Activated CD4-positive, alpha-beta T cell treated with anti-CD3 and anti-CD28 coated beads for 4 hours (primary cell): ENCODE data around the gene NFATC2.

Source experiments
- DNase-seq, 2 donors: peaks; one replicate each; pipeline ENCODE4 v3.0.0-alpha.2; 2020

NFATC2 gene

DNA sequence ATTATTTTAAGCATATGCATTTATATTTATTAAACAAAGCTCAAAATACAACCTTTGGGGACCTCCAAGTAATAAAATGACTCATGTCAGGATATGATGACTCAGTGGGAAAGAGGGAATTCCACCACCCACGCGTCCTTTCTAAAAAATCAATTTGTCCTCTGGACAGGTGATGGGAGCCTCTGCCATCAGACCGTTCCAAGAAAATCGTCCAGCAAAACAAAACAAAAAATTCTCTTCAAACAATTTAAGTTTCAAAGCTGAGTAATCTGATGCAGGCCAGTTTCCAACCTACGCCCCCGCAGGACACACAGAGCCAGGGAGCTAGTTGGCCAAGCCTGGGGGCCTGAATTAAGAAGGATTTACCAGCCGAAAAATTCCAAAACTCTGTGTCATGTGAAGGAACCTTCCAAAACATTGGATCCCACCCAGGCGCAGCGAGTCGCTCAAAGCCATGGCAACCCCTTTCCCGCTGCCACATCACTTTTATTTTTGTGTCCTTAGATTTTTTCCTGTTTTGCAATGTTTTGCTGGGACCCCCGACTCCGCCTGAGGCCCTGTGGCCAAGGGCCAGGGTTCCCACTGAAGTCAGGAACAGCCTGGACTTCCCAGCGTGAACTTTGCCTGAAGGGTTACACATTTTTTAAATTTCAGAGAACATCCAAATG lies 95.3 kb downstream of the NFATC2 start:
- DNase-seq: no peak

DNA sequence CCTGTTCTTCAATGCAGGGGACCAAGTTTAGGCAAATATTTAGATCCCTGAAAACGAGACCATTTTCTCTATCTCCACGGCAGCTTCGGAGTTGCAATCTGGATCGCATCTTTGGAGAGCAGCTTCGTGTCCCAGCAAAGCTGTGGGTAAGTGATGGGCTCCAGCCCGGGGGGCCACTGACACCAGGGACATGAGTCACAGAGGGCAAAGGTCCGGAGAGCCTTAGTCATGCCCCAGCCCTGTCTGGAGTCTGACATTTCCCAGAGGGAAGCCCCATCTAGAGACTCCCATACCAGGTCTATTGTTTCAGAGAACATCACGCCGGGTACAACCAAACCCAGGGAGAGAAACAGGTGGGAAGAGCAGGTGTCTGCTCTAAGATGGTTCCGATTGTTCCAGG lies 95.9 kb downstream of the NFATC2 start:
- DNase-seq: no peak

GRCh38 chr20:51446230-51446629 lies 96.3 kb downstream of the NFATC2 start:
- DNase-seq: no peak

DNA sequence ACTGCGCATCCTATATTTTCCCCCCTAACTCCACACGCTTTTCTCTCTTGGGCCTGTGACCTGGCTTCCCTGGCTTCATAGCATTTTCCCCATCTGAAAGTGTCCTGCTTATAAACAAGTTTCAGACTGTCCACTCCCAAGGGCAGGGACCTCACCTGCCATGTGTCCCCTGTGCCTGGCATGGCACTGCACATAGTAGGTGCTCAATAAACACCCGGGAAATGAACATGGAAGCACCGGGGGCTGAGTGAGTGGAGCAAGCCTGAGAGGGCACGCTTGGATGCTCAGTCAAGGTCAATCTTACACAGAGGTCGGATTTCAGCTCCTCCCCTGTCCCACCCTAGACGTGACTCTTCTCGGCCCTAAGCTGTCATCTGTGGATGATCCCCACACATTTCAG lies 96.9 kb downstream of the NFATC2 start:
- DNase-seq: no peak

- DNase-seq: no peak
These were observed 97.5 kb downstream of the NFATC2 start for GRCh38 chr20:51444922-51445438.

DNA sequence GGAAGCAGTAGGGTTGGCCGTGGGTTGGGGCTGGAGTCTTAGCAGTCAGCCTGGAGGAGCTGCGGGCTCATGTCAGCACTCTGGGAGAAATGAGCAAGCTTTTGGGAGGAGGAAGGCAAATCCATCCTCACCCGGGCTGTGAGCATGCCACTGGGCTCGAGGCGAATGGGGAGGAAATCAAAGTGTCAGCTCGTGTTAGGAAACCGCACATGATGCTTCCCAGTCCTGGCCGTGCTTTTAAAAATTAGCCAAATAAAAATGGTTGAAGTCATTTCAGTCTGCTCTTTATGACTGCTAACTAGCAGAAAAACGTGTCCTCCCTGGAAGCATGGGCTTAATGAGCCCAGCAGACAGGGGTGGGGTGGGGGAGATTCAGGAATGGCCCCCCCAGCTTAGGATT lies 98.1 kb downstream of the NFATC2 start:
- DNase-seq: no peak

DNA sequence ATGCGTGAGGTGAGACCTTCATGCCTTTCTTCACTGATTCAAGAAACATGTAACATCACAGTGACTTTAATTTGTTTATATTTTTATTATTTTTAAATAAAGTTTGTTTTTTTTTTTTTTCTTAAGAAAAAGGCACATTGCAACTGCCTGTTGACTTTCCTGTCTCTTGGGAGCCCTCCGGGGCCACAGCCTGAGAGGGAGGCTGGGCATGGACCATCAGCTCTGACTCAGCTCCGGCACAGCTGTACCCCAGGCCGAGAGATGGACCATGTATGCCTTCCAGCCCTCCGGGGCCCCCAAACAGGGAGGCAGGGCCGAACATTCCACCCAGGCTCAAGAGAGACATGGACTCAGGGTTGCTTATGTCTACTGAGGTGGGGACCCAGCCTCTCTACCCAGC lies 99.9 kb downstream of the NFATC2 start:
- no peak for DNase-seq

DNA sequence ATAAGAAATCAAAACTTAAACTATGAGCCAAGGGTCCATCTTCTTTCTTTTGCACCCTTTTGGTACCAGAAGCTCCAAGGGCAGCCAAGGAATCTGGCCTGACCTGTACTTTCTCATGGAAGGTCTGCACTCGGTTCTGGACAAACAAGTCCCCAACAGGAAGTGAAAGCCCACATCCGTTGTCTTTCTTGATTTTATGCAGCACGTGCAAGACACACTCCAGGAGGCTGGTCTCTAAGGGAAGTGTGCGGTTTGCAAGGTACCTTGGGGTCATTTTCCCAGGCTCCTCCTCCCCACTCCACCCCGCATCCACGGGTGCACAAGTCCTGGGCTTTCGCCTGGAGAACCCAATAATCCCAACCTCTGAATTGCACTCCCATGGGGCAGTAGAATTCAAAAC lies 101.9 kb downstream of the NFATC2 start:
- no peak for DNase-seq

DNA sequence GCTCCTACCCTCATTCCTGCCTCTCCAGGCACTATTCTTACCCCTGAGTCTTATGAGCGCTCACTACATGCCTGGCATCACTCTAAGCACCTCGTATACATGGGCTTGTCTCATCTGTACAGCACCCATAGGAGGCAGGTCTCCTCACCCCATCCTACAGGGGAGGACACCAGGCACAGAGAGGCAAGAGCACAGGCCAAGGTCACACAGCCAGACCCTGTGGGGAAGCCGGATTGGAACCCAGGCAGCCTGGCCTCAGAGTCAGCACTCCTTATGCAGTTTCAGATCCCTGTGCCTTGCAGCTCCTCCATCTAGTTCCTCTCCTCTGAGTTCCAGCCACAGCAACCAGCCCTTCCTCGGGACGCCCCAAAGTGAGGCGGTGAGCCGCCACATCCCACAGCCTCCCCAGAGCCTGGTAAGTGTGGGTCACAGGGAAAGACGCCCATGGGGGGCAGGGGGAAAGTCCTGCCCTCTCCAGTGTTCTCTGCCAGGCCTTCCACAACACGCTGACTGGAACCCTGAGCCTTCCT lies 103.3 kb downstream of the NFATC2 start:
- DNase-seq: no peak

GRCh38 chr20:51438136-51438535 lies 104.4 kb downstream of the NFATC2 start:
- DNase-seq: no peak

DNA sequence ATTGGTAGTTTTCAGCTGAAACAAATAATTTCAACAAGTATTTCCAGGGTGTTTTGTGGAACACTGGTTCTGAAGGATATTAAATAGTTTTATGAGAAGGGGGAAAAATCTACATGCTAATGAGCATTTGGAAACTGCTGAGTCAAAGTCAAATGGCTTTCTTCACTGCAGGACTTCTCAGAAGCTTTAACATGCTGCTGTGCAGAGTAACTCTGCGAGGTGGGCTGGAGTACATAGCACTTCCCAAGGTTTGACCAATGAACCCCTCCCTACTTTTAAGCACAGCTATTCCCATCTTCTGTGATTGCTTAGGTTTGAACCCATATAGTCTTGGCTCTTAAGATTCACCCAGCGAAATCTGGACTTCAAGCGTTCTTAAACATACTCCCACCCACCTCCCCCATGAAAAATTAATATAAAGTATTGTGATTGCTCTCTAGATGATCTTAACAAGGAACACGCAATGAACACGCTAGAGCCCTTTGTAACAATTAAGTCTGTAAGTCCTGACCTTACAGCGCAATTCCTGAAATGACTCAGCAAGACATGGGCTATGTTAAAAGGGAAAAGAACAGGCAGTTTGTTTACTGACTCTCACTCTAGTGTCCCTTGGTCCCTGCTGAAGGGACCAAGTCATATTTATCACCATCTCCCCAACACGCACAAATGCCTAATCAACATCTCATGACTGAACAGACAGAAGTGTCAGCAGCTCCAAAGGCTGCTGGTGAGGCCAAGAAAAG lies 105.2 kb downstream of the NFATC2 start:
- no peak for DNase-seq

DNA sequence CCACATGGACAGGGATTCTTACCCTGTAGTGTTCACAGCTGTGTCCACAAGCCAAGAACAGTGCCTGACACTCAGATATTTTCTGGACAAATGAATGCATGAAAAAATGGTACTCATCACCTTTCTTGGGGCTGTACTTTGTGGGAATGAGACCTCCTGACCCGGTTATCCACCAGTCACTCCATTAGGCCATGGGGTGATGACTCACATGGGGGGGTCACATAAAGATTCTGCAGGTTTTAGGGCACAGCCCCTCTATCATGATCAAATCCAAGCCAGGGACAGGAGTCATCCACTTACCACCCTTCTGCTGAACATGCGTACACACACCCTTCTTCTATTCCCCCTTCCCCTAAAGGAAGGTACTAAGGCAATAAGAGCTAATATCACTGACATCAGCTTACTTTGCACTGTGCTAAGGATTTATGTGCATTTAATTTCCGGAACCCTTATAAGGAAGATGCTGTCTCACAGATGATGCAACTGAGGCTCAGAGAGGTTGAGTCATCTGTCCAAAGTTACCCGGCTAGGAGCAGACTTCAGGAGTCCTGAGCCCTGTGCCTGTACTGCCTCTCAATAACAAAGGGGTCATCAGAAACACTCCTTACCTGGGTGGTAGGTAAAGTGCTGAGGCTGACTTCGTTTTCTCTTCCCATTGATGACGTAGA lies 107.8 kb downstream of the NFATC2 start:
- DNase-seq: no peak

GRCh38 chr20:51434026-51434425 lies 108.5 kb downstream of the NFATC2 start:
- DNase-seq: no peak

GRCh38 chr20:51432875-51433274 lies 109.6 kb downstream of the NFATC2 start:
- no peak for DNase-seq

DNA sequence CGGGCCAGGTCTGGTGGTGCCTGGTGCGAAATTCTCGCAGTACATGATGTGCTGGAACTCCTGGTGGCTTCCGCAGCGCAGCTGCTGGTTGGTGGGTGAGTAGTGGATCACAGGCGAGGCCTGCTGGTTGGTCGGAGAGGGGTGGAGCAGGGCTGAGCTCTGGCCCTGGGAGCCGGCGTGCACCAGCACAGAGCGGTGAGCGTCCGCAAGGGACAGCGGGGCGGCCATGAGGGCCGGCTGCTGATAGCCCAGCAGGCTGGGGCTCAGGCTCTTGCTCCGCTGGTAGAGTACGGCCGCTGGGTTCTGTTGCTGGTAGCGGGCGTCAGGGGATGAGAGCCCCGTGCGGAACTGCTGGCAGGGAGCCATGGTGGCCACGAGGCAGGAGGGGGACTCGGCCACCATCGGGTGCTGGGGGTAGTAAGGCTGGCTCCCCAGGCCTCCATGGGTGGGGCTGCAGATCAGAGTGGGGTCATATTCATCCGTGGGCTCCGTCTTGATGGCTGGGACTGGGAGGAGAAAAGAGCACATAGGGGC lies 110.2 kb downstream of the NFATC2 start:
- DNase-seq: no peak

GRCh38 chr20:51431321-51431720 lies 111.2 kb downstream of the NFATC2 start:
- DNase-seq: no peak

- DNase-seq: no peak
These were observed 112.1 kb downstream of the NFATC2 start for GRCh38 chr20:51430198-51430950.

GRCh38 chr20:51429696-51430095 lies 112.8 kb downstream of the NFATC2 start:
- no peak for DNase-seq

DNA sequence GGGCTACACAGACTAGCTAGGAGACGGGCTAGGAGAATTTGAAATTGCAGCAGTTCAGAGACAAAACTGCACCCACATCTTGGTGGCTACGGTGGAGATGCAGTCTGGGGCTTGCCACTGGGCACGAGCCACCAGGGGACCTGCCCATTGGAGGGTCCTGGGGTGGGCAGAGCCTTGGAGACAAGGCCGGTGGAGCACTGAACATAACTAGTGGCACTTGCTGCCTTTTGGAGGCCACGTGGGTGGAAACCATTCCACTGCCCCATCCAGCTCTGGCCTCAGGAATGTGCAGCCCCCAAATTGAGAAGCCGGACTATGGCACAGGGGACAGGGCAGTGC lies 113.4 kb downstream of the NFATC2 start:
- DNase-seq: no peak

GRCh38 chr20:51428401-51429143 lies 113.9 kb downstream of the NFATC2 start:
- DNase-seq: no peak

- DNase-seq: no peak
These were observed 114.7 kb downstream of the NFATC2 start for GRCh38 chr20:51427651-51428291.
